ENCODE results near the gene HAVCR2. TPM values are rescaled to one million over a fixed set of nuclear protein-coding genes. Genes with fewer than 3 reads are reported as not detected.

Gene HAVCR2
- total and polyA plus RNA-seq, 10 of the 15 experiments (the other 5 are each of a cell fraction or from before 2014, with no cell fraction given) = 5.2 to 7.5 (median 6.9) TPM

GRCh38 chr5:157076558-157076957 lies 32.3 kb downstream of the HAVCR2 start:
- TF ChIP-seq NBN (IDR thresholded peaks at IDR 0.05) = no peak
- peak; percentile 34; the same call in 1 of the 2 replicates for TF ChIP-seq JUNB (IDR thresholded peaks at IDR 0.05)
- peak; percentile 38 for TF ChIP-seq RUNX3 (IDR thresholded peaks at IDR 0.05; ENCODE audit: low read length)
- TF ChIP-seq BCL3 (IDR thresholded peaks at IDR 0.05; ENCODE audit: borderline replicate concordance, insufficient read depth, low read depth, low read length, poor library complexity, severe bottlenecking) = peak; percentile 80
- TF ChIP-seq PBX3 (IDR thresholded peaks at IDR 0.05; ENCODE audit: insufficient replicate concordance, low read depth, low read length) = peak; percentile 47
- TF ChIP-seq RB1 (IDR thresholded peaks at IDR 0.05; ENCODE audit: borderline replicate concordance) = no peak
- in situ Hi-C loops (cut with MboI) (no loop called here), intact Hi-C loops (cut with micrococcal nuclease; ENCODE audit: unreplicated experiment) (no loop called here)
- Histone ChIP-seq H3K4me2 (ENCODE audit: control insufficient read depth, insufficient read depth) (peak overlapping the region; percentile 22; the same call in 1 of the 2 replicates), H3K9me3 (replicated peaks; ENCODE audit: control insufficient read depth, insufficient read depth, low read length) (no peaks in the 10 kb centered on the region; the same call in 2 of the 3 replicates), H3K4me3 (no peak overlapping the region), H3K36me3 (ENCODE audit: control insufficient read depth in 2 of 2, insufficient read depth in 2 of 2, low read length in 1 of 2) (no peaks in the 10 kb centered on the region), H3K9ac (ENCODE audit: control insufficient read depth, insufficient read depth, low read length) (no peak overlapping the region), H4K20me1 (ENCODE audit: control insufficient read depth, insufficient read depth) (no peaks in the 10 kb centered on the region), H3K27me3 (replicated peaks in 1 of 2; ENCODE audit: control insufficient read depth in 2 of 2, insufficient read depth in 2 of 2, low read length in 1 of 2) (no peaks in the 10 kb centered on the region), H3K27ac (ENCODE audit: control insufficient read depth, insufficient read depth) (no peak overlapping the region), H2AFZ (ENCODE audit: control insufficient read depth, low read depth, low read length) (no peak overlapping the region), H3K4me1 (ENCODE audit: control insufficient read depth, insufficient read depth, low read length) (peaks cover 17% of the 10 kb centered on the region), H3K79me2 (ENCODE audit: control insufficient read depth, insufficient read depth, low read length) (no peaks in the 10 kb centered on the region)
- RAD21 ChIA-PET (ENCODE audit: unreplicated experiment) = interaction anchor here (0.7 to 1.5 kb wide), 3 partner anchors 27 to 39 kb away, joined by 3 to 6 read pairs (median 3); partner anchors contain the start of gene HAVCR2
- CTCF ChIA-PET = interaction anchor here (0.6 to 2.6 kb wide), 4 partner anchors 33 to 996 kb away, joined by 3 to 8 read pairs (median 6); no protein-coding TSS in a partner anchor
- SMC1A ChIA-PET (ENCODE audit: uncharacterized antibody, unreplicated experiment) = interaction anchor here (0.7 to 4.1 kb wide), 8 partner anchors 28 to 139 kb away, joined by 3 to 22 read pairs (median 4); partner anchors contain the start of gene HAVCR2
- FAIRE-seq (no peak), DNase-seq (ENCODE audit: low read depth, low spot score) (no peak), ATAC-seq (peak; percentile 69)
- no TSS peak for BruUV-seq (replicated peaks)
- 43% methylated on average over 4 of the region's 4 CpGs for WGBS (ENCODE audit: insufficient coverage, insufficient replicate concordance, low lambda C conversion rate, missing lambda C conversion rate)
- POLR2A ChIA-PET = interaction anchor here (0.7 to 1.1 kb wide), 2 partner anchors 28 to 56 kb away, joined by 3 to 5 read pairs; no protein-coding TSS in a partner anchor

Measured in GM12878 (cell line).